Activated effector memory CD4-positive, alpha-beta T cell treated with Interleukin-2 at 50 U/mL for 16 hours (primary cell): ENCODE data around the gene DCHS1.

Source experiments
- DNase-seq: peaks from one replicate; pipeline ENCODE4 v3.0.0-alpha.2; 2020

Gene DCHS1

DNA sequence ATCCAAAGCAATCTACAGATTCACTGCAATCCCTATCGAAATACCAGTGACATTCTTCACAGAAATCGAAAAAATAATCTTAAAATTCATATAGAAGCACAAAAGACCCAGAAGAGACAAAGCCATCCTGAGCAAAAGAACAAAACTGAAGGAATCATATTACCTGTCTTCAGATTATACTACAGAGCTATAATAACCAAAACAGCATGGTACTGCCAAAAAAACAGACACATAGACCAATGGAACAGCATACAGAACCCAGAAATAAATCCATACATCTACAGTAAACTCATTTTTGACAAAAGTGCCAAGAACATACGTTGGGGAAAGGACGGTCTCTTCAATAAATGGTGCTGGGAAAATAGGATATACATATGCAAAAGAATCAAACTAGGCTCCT is 71.1 kb downstream of the DCHS1 start:
- DNase-seq = no peak

- DNase-seq = no peak
Measured at GRCh38 chr11:6583584-6583983, 72.0 kb downstream of the DCHS1 start.

- DNase-seq = no peak
Measured at GRCh38 chr11:6579681-6580080, 75.9 kb downstream of the DCHS1 start.

GRCh38 chr11:6578134-6578533 is 77.5 kb downstream of the DCHS1 start:
- no peak for DNase-seq

DNA sequence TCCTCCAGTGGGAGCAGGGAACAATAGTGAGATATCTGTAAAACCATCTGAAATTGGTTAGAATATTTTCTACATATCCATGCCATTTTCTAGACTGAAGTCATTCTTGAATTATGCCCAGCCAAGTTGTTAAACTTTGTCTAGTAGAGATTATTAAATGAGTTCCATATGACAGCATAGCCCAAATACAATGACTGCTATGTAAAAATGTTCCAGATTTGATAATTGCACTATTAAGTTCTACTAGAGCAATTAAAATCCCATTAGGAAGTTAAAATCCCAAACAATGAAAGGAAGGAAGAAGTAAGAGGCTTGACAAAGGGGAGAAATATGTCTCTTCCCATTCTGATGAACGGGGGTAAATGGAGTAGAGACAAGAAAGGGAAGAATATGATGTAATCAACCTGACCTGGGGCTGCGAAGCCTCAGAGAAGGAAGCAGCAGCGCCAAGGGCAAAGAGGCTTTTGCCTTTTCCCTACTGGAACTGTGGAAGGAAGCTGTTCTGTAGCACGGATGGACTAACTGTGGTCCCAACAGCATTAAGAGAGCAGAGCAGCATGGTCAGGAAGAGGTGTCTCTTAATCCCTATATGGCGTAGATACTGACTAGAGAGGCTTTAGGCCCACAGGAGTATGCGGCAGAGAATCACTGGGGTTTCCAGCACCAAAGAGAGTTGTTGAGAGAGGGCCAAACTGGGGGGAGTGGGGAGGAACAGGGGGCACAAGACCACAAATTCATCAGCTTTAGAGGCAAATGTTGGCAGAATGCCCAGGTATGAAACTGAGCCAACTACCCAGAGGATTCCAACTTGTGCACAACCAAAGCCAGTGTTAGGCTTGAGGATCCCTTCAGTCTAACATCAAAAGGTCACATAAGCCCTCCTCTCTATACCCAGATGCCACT is 78.9 kb downstream of the DCHS1 start:
- no peak for DNase-seq

DNA sequence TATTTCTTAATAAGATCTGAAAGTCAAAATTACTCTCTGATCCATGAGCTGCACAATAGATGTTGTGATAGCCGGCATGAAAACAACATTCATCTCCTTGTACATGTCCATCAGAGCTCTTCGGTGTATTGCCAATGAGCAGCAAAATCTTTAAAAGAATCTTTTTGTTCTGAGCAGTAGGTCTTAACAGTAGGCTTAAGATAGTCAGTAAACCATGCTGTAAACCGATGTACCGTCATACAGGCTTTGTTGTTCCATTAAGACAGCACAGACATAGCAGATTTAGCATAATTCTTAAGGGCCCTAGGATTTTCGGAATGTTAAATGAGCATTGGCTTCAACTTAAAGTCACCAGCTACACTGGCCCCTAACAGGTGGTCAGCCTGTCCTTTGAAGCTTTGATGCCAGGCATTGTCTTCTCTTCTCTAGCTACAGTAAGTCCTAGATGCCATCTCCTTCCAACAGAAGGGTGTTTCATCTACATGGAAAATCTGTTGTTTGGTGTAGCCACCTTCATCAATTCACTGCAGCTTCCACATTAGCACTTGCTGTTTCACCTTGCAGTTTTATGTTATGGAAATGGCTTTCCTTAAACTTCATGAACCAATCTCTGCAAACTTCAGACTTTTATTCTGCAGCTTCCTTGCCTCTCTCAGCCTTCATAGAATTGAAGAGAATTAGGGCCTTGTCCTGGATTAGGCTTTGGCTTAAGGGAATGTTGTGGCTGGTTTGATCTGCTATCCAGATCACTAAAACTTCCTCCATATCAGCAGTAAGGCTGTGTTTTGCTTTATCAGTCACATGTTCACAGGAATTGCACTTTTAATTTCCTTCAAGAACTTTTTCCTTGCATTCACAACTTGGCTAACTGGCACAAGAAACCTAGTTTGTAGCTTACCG is 80.5 kb downstream of the DCHS1 start:
- DNase-seq = no peak

GRCh38 chr11:6572215-6572614 is 83.4 kb downstream of the DCHS1 start:
- no peak for DNase-seq

DNA sequence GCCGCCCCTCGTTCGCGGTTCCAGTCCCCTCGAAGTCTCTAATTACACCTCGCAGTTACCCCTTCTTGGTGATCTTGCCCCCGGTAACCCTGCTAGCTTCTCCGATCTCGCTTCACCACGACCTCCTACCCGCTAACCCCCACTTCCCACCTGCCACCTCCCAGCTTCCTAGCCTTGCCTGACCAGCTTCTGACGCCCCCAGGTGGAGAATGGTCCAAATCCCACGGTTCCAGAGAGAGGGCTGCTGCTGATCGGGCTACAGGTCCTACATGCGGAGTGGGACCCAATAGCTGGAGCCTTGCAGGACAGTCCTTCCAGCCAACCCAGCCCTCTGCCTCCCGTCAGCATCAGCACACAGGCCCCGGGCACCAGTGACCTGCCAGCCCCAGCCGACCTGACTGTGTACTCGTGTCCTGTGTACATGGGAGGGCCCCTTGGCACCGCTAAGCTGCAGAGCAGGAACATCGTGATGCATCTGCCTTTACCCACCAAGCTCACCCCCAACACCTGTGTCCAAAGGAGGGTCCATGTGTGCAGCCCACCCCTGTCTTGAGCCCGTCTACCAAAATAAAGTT is 84.1 kb downstream of the DCHS1 start:
- no peak for DNase-seq
